NT2/D1 (cell line): ENCODE results near the gene SNX10.

Source experiments
- DNase-seq: peaks from one replicate; pipeline ENCODE4 v3.0.0-alpha.2; 2011; ENCODE audit warnings: low read depth, low spot score
- H3K27me3 ChIP-seq: 2 replicates; pipeline ENCODE4 v1.6.0; 2011; ENCODE audit warnings: mild to moderate bottlenecking; ENCODE audit not compliant: insufficient read length, insufficient read depth
- H3K36me3 ChIP-seq: 2 replicates; pipeline ENCODE4 v1.6.1; 2011; ENCODE audit warnings: mild to moderate bottlenecking, low read length, mixed read lengths; ENCODE audit not compliant: insufficient read depth, insufficient read length
- H3K4me1 ChIP-seq: 2 replicates; pipeline ENCODE4 v1.5.1; 2011; ENCODE audit not compliant: insufficient read depth, insufficient read length
- H3K4me3 ChIP-seq: 2 replicates; pipeline ENCODE4 v1.5.1; 2011; ENCODE audit warnings: low read depth; ENCODE audit not compliant: insufficient read length
- H3K9ac ChIP-seq: 2 replicates; pipeline ENCODE4 v1.6.0; 2011; ENCODE audit warnings: low read depth; ENCODE audit not compliant: insufficient read length
- H3K9me3 ChIP-seq: 2 replicates; pipeline ENCODE4 v1.5.1; 2011; ENCODE audit warnings: mild to moderate bottlenecking, low read length; ENCODE audit not compliant: insufficient read depth
- SUZ12 ChIP-seq: IDR thresholded peaks from 2 replicates; pipeline ENCODE4 v1.6.1; 2011; ENCODE audit not compliant: insufficient read length, insufficient read depth; ENCODE audit errors: extremely low read depth
- YY1 ChIP-seq: IDR thresholded peaks from 2 replicates; pipeline ENCODE4 v1.6.1; 2011; ENCODE audit not compliant: insufficient read length, insufficient read depth
- ZNF274 ChIP-seq: IDR thresholded peaks from 2 replicates; pipeline ENCODE4 v1.6.1; 2011; ENCODE audit warnings: mild to moderate bottlenecking, low read depth, low read length

SNX10 gene

DNA sequence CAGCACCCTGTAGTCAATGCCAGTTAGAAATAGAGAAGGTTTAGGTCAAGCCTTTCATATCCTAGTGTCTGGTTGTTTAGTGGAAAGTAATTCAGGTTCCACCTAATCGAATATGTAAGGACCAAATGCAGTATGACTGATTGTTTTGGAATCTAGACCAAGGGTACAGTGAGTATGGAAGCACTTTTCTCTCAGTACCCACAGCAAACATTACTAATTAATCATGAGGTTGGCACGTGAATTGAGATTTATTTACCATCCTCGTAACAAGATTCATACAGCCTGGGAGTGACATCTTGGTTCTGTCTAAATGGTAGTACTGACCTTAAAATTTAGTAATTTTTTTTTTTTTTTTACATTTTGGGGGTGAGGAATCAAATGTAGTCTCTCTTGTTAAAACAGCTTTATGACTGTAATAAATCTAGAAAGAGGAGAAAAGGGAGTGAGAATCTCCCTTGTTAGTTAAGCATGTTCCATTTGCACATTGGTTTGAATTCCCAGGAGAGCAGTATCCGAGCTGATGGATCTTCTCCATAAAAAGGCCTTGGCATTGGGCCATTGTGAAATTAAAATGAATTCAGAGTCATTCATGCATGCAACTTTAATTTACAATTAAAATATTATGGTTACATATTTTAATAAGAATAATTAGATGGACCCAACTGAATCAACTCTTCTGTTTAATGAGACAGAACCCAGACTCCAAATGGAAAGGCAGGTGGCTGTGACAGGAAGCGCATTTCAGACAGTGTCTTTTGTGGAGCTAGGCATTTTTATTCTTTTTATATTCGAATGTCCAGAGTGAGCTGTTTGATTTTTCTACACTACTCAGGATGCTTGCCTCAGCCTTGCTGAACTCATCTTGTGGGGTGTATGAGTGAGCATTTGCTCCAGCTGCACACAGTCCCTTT is 57.6 kb downstream of the SNX10 start:
- H3K27me3 ChIP-seq: no peaks in the 10 kb centered on the region
- H3K9ac ChIP-seq: no peak overlapping the region
- H3K4me3 ChIP-seq: no peak overlapping the region
- H3K36me3 ChIP-seq: no peaks in the 10 kb centered on the region
- H3K4me1 ChIP-seq: peaks cover 3% of the 10 kb centered on the region
- TF ChIP-seq YY1 (no peak), ZNF274 (no peak)
- H3K9me3 ChIP-seq: no peaks in the 10 kb centered on the region
- no peak for DNase-seq

GRCh38 chr7:26351171-26351570 is 59.5 kb downstream of the SNX10 start:
- Histone ChIP-seq H3K4me1 (no peaks in the 10 kb centered on the region), H3K9me3 (no peaks in the 10 kb centered on the region), H3K9ac (no peak overlapping the region), H3K36me3 (no peaks in the 10 kb centered on the region), H3K27me3 (no peaks in the 10 kb centered on the region), H3K4me3 (no peak overlapping the region)
- DNase-seq: no peak
- TF ChIP-seq YY1 (no peak), SUZ12 (no peak), ZNF274 (no peak)

- H3K4me1 ChIP-seq: no peaks in the 10 kb centered on the region
- DNase-seq: no peak
- no peaks in the 10 kb centered on the region for H3K9me3 ChIP-seq
- no peak overlapping the region for H3K9ac ChIP-seq
- no peaks in the 10 kb centered on the region for H3K36me3 ChIP-seq
- H3K27me3 ChIP-seq: no peaks in the 10 kb centered on the region
- TF ChIP-seq SUZ12: no peak
- no peak for TF ChIP-seq ZNF274
- TF ChIP-seq YY1: no peak
- no peak overlapping the region for H3K4me3 ChIP-seq
These were observed 64.6 kb downstream of the SNX10 start for GRCh38 chr7:26356229-26356628.

- TF ChIP-seq ZNF274 (no peak), YY1 (no peak), SUZ12 (no peak)
These were observed 65.5 kb downstream of the SNX10 start for GRCh38 chr7:26356929-26357798.

DNA sequence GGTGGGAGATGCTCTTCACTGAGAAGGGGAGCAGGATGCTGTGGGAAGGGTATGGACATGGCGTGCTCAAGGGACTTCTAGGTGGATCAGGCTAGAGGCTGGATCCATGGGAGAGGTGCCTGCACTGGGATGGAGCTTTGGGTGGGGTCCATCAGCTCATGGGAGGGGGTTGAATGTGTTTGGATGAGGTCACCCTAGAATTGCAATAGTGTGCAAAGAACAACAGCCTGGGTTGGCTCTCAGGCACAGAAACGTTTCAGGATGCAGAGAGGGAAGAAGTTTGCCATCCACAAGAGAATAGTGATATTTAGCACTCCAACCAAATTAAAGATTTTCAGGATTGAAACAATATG is 66.1 kb downstream of the SNX10 start:
- H3K9ac ChIP-seq: no peak overlapping the region
- DNase-seq: no peak
- TF ChIP-seq YY1: no peak
- TF ChIP-seq SUZ12: no peak
- no peak for TF ChIP-seq ZNF274
- no peaks in the 10 kb centered on the region for H3K4me1 ChIP-seq
- no peaks in the 10 kb centered on the region for H3K9me3 ChIP-seq
- no peak overlapping the region for H3K4me3 ChIP-seq
- H3K36me3 ChIP-seq: no peaks in the 10 kb centered on the region
- no peaks in the 10 kb centered on the region for H3K27me3 ChIP-seq

More at GRCh38 chr7:26356929-26357798, 65.5 kb downstream of the SNX10 start:
- no peak overlapping the region for H3K4me3 ChIP-seq
- no peaks in the 10 kb centered on the region for H3K36me3 ChIP-seq
- H3K9me3 ChIP-seq: no peaks in the 10 kb centered on the region
- no peak for DNase-seq
- no peaks in the 10 kb centered on the region for H3K27me3 ChIP-seq
- H3K4me1 ChIP-seq: no peaks in the 10 kb centered on the region
- no peak overlapping the region for H3K9ac ChIP-seq

GRCh38 chr7:26360650-26361049 is 69.0 kb downstream of the SNX10 start:
- Histone ChIP-seq H3K4me1 (no peaks in the 10 kb centered on the region), H3K4me3 (no peak overlapping the region), H3K9ac (no peak overlapping the region), H3K27me3 (no peaks in the 10 kb centered on the region), H3K9me3 (no peaks in the 10 kb centered on the region), H3K36me3 (no peaks in the 10 kb centered on the region)
- TF ChIP-seq SUZ12 (no peak), YY1 (no peak), ZNF274 (no peak)
- no peak for DNase-seq

DNA sequence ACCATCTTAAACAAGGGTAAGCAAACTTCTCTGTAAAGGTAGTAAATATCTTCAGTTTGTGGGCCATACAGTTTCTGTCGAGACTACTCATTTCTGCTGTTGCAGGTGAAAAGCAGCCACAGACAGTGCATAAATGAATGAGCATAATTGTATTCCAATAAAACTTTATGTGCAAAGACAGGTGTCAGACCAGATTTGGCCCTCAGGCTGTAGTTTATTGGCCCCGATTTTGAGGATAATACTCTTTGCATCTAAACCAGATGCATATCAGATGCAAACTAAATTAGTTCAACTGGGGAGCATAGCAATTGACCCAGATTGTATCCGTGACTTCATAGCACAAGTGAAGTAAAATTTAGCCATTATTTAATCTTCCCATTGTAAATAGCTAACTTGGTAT is 70.0 kb downstream of the SNX10 start:
- Histone ChIP-seq H3K4me1 (no peaks in the 10 kb centered on the region), H3K9ac (no peak overlapping the region), H3K9me3 (no peaks in the 10 kb centered on the region), H3K27me3 (no peaks in the 10 kb centered on the region), H3K36me3 (no peaks in the 10 kb centered on the region), H3K4me3 (no peak overlapping the region)
- DNase-seq: no peak
- TF ChIP-seq ZNF274: no peak
- no peak for TF ChIP-seq SUZ12
- TF ChIP-seq YY1: no peak
